ENCODE data around the gene RHOJ. TPM values are rescaled to one million over a fixed set of nuclear protein-coding genes. Genes with fewer than 3 reads are reported as not detected.
"Not testable (repeated sequence)": the region's sequence is repeated elsewhere in the genome, so short reads cannot be mapped to it uniquely, and the experiment has no call there.

RHOJ gene
- total RNA-seq, 1 experiment from 2014 or later = 1.3 TPM

DNA sequence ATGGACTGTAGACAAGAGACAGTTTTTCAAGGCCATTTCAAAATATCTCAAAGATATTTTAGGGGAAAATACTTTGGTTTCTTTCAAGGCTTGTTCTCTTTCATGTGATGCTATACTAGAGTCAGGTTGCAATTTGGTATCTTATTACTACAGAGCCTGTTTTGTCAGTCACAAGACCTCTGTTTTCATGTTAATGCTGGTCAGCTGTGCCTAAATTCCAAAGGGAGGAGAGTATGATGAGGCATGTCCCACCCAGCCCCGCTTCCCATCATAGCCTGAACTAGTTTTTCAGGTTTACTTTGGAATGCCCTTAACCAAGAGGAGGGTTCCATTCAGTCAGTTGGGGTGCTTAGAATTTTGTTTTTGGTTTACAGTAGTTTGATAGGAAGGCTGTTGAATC is 61.9 kb downstream of the RHOJ start:
- no peak for DNase-seq (ENCODE audit: low spot score)

DNA sequence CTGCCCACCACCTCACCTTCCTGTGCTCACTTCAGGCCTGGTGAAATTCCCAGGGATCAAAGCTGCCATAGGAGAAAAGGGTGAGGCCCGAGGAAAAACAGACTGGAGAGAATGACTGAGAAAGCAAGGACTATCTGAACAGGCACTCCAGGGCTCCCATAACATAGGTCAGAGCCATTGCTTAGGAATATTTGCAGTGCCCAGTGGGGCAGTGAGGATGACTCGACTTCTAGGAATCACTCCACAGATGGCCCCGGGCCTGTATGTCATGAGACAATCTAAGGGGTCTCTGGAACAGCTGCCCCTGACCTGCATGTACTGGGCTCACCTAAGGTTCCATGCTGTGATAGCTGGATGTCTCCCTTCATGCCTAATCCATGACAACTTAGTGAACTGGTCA is 62.9 kb downstream of the RHOJ start:
- no peak for DNase-seq (ENCODE audit: low spot score)

DNA sequence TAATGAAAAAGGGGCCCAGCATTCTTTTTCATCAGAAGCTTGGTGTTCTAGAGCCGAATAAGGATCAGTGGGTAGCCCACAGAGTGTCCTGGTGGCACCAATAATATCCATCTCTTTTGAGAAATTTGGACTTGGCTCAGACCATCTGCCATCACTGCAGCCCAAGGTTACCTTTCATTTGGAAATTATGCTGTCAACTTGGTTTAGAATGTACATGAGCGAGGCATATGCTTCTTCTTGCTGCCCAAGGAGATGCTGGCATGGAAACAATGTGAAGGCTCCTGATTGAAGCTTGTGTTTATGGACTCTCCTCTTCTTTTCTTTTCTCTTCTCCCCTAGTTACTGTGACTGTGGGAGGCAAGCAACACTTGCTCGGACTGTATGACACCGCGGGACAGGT is 64.5 kb downstream of the RHOJ start:
- no peak for DNase-seq (ENCODE audit: low spot score)

DNA sequence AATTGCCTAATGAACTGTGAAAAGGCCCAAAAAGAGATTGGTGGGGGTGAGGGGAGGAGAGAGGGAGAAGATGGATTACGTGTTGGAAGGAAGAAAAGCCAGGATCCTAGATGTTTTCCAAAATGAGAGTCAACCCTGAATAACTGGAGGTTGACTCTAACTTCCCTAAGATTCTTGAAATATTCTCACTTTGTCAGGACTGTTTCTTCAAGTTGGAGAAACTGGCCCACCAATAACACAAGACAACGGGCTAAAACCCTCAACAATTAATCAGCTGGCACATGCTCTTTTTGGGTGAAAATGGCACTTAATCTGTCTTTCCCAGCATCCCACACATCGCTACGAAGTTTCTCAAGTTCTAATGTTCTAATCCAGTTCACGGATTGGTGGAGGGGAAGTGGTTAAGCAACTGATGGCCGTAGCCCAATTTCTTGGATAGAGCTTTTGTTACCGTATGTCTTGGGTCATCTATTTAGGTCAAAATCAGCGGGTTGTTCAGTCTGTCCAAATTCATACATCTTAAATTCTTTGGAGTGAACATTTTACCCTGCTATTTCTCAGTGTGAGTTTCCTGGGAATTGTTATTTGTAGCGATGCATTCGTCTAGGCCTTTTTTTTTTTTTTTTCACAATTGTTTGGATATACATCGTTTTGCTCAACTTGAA is 65.5 kb downstream of the RHOJ start:
- no peak for DNase-seq (ENCODE audit: low spot score)

DNA sequence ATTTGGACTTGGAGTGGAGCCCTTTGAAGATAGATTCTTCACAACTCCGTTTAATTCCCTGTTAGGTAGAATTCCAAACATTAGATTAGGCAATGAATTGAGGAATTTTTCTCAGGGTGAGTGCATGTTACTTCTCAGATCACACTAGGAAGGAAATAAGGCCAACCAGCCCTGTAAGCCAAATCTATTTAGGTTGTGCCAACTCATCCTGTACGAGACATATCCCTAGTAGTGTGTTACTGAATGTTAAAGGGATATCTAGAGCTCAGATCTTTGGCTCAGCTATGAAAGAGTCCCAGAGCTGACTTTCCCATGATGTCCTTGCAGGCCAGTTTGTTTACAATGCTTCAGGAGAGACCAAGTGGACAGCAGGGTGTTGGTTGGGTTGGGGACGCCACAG is 68.9 kb downstream of the RHOJ start:
- no peak for DNase-seq (ENCODE audit: low spot score)

DNA sequence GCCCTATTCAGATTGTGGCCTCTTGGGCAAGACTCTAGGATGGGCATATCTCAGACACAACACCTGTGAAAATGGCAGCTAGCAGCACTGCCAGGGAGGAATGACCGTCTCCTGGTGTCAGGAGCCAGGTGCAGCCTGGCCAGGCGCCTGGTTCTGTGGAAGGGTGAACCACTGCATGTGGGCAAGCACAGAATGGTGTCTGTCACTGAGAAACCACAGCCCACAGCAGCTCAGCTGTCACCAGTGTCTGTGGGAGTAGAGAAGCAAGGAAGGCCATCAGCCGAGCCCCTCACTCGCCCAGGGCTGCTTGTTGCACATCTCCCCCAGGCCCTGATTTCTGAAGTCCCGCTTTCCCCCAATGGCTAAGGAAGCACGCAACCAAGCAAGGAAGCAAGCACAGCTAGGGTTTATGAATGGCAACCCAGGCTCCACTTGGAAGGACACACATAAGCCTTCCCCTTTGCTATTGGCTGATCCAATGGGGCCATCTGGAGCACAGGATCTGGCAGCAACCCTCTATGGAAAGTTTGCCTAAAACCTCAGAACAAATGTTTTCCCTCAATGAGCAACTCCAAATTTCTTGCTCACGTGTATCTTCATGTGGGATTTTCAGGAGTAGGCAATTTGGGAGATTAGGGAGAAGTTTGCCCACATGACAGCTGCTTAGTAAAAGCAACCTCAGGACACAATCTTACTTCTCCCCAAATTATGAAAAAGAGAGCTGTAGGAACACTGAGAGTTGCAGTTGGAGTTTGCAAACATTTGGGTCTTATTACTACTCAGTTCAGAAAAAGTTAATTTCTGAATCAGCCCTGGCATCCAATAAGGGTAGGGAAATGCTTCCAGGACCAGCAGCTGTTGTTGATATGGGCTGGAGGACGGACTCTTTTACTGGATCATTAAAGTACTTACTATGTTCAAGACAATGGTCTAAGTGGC is 69.7 kb downstream of the RHOJ start:
- DNase-seq (ENCODE audit: low spot score) = no peak

DNA sequence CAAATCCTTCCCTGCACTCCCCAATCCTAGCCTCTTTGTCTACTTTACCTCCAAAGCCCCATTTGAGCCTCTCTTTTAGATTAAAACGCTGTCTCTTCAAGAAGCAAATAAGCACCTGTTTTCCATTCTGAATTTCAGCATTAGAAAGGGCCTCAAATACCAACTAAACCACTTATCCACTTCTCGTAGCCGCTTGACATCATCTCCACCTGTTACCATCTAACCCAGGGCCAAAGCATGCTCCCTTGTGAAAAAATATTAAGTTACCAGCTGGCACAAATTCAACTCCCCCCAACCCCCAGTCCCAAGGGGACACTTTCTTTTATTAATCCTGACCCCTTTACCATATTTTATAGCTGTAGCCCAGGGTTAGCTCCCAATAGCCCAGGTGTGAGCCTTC is 71.4 kb downstream of the RHOJ start:
- DNase-seq (ENCODE audit: low spot score) = no peak

DNA sequence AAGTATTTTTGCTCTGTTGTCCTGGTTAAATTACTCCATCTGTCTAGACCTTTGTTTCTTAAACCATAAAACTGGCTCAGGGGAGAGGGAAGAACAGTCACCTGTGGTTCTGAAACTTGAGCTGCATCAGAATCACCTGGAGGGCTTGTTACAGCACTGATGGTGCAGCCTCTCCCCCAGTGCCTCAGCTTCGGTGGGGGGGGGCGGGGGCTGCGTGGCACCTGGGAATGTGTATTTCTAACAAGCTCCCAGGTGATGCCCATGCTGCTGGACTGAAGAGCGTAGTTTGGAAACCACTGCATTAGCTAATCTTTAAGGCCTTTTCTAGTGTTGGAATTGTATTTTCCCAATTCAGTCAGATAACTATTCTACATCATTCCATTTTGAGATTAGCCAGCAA is 71.8 kb downstream of the RHOJ start:
- DNase-seq (ENCODE audit: low spot score) = no peak

DNA sequence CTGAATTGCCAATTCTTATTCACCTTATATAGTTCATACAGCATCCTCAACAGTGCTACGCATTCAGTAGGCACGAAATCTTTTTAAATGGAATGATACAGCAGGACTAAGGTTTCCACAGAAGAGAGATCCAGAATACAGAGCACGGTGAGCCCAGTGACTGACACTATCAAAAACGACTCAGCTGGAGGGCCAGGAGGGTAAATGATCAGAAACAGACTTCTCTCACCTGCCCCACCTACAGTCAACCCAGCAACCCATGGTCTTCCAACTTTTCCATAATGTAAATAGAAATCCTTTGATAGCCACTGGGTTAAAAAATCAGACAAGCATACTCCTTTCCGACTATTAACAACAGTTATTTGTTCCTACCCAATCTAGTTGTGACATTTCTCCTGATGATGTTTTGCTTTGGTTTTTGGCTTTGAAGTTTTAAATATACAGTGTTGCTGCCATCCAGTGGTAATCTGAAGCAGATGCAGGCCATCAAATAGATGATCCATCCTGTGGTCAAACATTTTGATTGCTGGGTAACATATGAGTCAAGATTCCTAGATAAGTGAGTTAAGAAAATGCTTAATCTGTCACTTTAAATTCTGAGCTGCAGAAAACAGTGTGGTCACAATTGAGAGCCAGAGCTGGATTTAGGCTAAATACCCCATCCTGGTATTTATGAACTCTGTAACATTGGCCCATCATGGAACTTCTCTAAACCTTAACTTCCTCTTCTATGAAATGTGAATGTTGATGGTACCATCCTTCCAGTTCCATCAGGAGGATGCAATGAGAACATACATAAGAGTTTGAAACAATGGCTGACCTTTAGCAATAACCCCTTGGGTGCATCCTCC is 72.5 kb downstream of the RHOJ start:
- DNase-seq (ENCODE audit: low spot score) = peak; percentile 50

DNA sequence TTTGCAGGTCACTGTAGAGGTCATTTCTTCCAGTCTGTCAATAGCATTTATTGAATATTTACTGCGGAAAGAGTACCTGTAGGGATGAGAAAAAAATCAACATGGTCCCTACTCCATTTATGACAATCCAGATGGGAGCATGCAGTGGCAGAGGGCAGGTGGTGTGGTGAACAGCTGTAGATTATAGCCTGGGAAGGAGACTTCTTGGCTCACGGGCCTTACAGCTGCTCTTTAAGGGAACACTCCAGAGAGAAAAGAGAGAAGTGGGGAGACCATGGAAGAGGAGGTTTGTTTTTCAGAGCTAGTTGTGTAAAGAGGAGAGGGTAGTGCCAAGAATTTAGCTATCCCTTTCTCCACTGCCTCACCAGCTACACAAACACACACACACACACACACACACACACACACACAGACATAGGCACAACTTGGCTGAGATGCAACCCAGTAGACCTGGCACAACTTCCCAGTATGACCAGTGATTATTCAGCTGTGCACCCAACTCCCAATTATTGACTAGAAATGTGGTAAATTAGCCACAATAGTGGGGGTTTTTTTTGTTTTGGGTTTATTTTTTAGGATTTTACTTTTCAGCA is 73.4 kb downstream of the RHOJ start:
- no peak for DNase-seq (ENCODE audit: low spot score)

DNA sequence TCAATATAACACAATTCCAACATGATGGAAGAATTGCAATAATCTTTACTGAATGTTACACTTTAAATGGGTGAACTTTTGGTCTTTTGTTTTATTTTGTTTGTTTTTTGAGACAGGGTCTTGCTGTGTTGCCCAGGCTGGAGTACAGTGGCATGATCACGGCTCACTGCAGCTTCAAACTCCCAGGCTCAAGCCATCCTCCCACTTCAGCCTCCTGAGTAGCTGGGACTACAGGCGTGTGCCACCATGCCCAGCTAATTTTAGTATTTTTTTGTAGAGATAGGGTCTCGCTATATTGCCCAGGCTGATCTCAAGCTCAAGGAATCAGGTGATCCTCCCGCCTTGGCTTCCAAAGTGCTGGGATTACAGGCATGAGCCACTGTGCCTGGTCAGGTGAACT is 75.7 kb downstream of the RHOJ start:
- DNase-seq (ENCODE audit: low spot score) = not testable (repeated sequence)

DNA sequence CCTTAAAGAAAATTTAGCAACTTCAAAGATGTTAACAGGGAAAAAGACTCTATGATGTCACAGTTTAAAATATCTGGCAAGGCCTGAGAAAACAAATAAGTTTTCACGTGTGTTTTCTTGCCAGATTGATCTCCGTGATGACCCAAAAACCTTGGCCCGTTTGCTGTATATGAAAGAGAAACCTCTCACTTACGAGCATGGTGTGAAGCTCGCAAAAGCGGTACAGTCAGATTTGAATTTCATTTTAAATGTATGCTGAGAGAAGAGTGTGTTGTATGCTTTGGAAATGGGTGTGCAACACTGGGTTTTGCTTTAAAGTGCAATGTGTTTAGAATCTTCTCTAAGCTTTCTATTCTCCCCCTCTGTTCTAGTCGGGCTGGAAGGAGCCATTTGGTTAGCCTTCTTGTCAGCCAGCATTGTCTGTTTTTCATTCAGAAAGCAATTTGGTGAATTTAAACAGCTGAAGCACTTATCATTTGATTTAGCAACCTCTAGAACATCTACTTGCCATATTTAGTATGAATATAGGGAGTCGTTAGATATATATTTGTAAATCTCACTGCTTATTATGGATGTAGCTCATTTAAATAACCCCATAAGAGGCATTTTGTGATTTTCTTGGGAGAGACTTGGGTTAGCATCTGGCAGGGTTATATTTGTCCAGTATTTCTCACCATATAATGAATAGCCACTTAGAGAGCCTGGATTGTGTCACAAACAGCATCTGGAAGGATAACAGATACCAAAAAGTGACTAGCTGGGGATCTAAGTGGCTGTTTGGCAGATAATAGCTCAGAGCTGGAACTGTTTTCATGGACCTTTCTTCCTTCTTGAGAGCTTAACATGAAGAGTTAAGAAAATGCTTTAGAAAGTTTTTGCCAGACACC is 79.0 kb downstream of the RHOJ start:
- DNase-seq (ENCODE audit: low spot score) = no peak

DNA sequence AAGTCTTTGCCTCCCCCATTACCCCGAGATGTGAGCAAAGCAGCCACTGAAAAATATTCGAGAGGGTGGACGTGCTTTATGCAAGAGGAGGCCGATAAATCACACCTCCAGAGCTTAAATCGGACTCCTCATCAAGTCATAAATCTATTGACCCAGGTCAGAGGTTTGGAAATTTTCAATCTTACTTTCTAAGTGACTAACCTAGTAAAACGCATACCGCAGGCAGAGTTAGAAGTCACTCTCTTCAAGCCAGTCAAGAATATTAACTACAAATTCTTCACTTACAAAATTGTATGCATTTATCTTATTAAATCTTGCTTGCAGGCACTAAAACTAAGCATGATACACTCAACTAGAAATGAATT is 79.6 kb downstream of the RHOJ start:
- DNase-seq (ENCODE audit: low spot score) = no peak

DNA sequence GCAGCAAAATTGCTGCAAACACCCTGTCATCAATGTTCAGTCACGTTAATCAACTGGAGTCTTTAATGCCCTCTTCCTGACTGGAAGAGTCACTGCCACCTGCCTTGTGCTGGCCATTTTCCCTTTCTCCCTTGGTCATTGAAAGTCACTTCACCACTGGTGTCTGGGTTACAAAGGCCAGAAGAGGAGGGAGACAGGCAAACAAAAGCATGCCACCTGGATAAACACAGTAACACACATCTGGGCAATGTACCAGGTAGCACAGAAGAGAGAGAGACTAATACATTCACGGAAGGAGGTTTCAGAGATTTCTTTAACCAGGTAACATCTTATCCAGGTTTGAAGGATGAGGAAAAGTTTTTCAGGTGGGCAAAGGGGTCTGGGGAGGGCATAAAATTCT is 81.8 kb downstream of the RHOJ start:
- no peak for DNase-seq (ENCODE audit: low spot score)

DNA sequence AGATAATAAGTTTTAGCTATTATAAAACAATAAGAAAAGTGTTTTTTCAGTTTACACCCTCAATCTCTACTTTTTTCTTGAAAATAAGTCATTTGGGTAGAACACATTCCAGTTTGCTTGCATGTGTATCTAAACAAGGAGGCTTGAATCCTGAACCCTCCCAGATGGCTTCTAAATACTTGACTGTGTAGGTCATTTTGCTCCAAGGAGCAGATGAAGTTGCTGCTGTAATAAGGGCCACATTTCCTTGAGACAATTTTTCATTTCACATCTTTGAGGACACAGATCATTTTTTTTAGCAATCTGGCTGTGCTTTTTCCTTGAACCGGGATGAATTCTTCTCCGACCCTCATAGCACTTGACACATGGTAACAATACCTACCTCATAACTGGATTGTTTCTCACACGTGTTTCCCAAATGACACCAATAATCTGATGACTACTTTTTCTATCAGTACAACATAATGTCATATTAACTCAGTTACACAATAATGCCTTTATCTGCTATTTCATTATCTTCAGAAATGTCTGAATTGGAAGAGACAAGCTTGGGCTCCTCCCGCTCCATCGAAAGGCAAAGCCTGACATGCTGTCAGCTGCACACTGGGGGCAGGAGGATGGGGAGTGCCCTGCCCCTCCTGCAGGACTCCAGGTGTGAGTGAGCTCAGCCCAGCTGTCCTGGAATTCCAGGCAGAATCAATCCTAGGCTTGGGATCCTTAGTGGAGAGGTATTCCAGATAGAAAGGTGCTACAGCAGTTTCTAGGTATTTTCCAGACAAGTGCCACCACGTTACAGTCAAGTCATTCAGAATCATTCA is 83.6 kb downstream of the RHOJ start:
- no peak for DNase-seq (ENCODE audit: low spot score)

DNA sequence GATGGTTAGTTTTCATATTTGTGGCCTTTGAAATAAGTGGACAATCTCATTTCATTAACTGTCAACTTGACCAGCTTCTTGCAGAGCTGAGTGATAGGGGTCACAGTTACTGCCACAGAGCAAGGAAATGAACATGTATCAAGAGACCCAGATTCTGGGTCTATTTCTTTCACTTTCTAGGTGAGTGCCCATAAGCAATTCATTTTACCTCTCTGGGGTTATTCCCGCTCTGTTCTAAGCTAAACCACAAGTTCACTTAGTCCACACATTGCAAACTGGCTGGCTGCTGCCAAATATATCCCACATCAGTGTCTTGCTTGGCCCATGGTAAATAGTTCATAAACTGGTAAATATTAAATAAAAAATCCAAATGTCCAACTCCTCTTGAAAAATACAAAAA is 84.6 kb downstream of the RHOJ start:
- no peak for DNase-seq (ENCODE audit: low spot score)

DNA sequence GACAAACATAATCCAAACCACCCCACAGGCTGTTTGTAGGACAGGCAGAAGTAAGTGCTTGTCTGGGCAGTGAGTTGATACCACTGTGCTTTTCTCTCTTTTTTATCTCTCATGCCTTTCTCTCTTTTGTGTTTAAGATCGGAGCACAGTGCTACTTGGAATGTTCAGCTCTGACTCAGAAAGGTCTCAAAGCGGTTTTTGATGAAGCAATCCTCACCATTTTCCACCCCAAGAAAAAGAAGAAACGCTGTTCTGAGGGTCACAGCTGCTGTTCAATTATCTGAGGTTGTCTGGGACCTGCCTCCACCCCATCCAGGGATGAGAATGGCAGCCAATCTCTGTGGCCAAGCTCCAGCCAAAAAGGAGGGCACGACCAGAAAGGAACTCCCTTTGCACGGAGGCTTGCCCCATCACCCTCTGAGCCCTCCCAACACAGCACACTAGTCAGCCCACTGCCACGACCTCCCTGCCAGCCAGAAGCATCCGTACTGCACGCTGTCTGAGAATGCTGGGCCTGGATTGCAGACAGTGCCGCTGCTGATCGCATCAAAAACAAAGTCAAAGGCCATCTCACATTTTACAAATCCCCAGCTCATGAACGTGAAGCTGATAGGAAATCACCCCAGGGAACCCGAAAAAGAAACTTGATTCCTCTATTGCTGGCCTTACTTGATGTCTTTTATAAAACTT is 86.6 kb downstream of the RHOJ start:
- DNase-seq (ENCODE audit: low spot score) = no peak

DNA sequence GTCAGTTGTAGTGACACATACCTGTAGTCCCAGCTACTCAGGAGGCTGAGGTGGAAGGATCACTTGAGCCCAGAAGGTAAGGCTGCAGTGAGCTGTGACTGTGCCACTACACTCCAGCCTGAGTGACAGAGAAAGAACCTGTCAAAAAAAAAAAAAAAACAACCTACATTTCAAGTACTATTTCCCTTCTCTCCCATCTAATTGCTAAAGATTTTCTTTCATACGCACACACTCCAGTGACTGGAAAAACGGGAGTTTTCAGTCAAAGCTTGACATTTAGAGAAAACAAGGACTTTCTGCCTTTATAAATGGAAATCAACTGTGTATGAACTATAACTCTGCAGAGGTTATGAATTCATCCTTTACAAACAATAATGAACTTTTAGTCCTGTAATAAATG is 88.6 kb downstream of the RHOJ start:
- DNase-seq (ENCODE audit: low spot score) = no peak

DNA sequence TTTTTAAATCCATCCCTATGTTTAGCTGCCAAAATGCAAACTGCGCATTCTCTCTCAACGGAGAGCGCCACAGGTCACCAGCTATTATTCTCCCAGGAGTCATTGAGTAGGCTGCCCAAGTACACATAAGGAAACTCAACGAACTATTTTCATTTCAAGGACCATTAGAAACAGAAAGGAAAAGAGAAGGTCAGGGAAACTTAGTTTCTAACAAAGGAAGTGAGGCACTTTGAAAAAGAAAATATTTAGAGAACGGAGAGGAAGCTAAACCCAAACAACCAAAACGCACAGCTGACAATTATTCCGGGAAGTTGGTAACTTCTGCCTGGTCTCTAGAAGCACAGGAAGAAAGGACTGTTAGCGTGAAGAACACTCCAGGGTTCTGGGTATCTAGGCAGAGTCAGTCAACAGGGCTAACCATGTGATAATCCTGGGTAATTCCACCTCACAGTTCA is 91.0 kb downstream of the RHOJ start:
- DNase-seq (ENCODE audit: low spot score) = no peak
